Gastroesophageal sphincter (tissue), 3 donors: ENCODE measurements around the gene CHST9.

Source experiments
- CTCF ChIP-seq, 4 experiments: fragments of 200-600 bp in 2 of 4; fragments of 450-650 bp in 2 of 4; sonication (generic) in 1 of 4; IDR thresholded peaks; one replicate each; pipeline ENCODE4 v1.5.1; 2017 to 2019; ENCODE audit warnings: antibody characterized with exemption in 4 of 4, mild to moderate bottlenecking in 2 of 4, moderate library complexity in 2 of 4
- EP300 ChIP-seq: sonication (generic); formaldehyde crosslinking; IDR thresholded peaks from one replicate; pipeline ENCODE4 v1.6.1; 2017; ENCODE audit warnings: antibody characterized with exemption, mild to moderate bottlenecking
- POLR2AphosphoS5 ChIP-seq: sonication (generic); formaldehyde crosslinking; IDR thresholded peaks from one replicate; pipeline ENCODE4 v1.6.1; 2017; ENCODE audit warnings: antibody characterized with exemption

- TF ChIP-seq CTCF (IDR thresholded peaks at IDR 0.05) (no peak), EP300 (no peak), POLR2AphosphoS5 (no peak)
These were observed 103.4 kb downstream of the CHST9 start for GRCh38 chr18:27081701-27082100.
